Ishikawa (cell line): Measurements from ENCODE around the gene MAPK11.

Experiments used
- CEBPB ChIP-seq: IDR thresholded peaks from 2 replicates; pipeline ENCODE4 v1.6.1; 2012
- CREB1 ChIP-seq: IDR thresholded peaks from 2 replicates; pipeline ENCODE4 v1.6.1; 2012; ENCODE audit warnings: low read depth
- EGR1 ChIP-seq: IDR thresholded peaks from 2 replicates; pipeline ENCODE4 v1.6.1; 2012
- EP300 ChIP-seq: IDR thresholded peaks from 2 replicates; pipeline ENCODE4 v1.6.1; 2012; ENCODE audit warnings: borderline replicate concordance
- FOXM1 ChIP-seq: IDR thresholded peaks from 2 replicates; pipeline ENCODE4 v1.6.1; 2012; ENCODE audit warnings: low read depth, borderline replicate concordance
- MAX ChIP-seq: IDR thresholded peaks from 2 replicates; pipeline ENCODE4 v1.6.1; 2012
- NFIC ChIP-seq: IDR thresholded peaks from 2 replicates; pipeline ENCODE4 v1.6.1; 2012
- RAD21 ChIP-seq: IDR thresholded peaks from 2 replicates; pipeline ENCODE4 v1.6.1; 2012; ENCODE audit warnings: low read depth
- REST ChIP-seq: IDR thresholded peaks from 2 replicates; pipeline ENCODE4 v1.6.1; 2012; ENCODE audit warnings: low read depth, mild to moderate bottlenecking
- TAF1 ChIP-seq: IDR thresholded peaks from 2 replicates; pipeline ENCODE4 v1.6.1; 2012; ENCODE audit warnings: low read depth, mild to moderate bottlenecking
- TCF12 ChIP-seq: IDR thresholded peaks from 2 replicates; pipeline ENCODE4 v1.6.1; 2012; ENCODE audit warnings: low read depth
- TEAD4 ChIP-seq: IDR thresholded peaks from 2 replicates; pipeline ENCODE4 v1.6.1; 2012
- USF1 ChIP-seq: IDR thresholded peaks from 2 replicates; pipeline ENCODE4 v1.6.1; 2012
- YY1 ChIP-seq: IDR thresholded peaks from 2 replicates; pipeline ENCODE4 v1.6.1; 2012; ENCODE audit warnings: low read depth
- ZBTB7A ChIP-seq: IDR thresholded peaks from 2 replicates; pipeline ENCODE4 v1.6.1; 2012; ENCODE audit warnings: low read depth

Gene MAPK11

GRCh38 chr22:50298937-50299784 is 29.0 kb upstream of the MAPK11 start:
- TF ChIP-seq TCF12 = no peak
- TF ChIP-seq RAD21 = no peak
- no peak for TF ChIP-seq EP300
- TF ChIP-seq CREB1 = no peak
- no peak for TF ChIP-seq NFIC
- TF ChIP-seq REST = no peak
- no peak for TF ChIP-seq TEAD4
- no peak for TF ChIP-seq TAF1
- TF ChIP-seq ZBTB7A = no peak
- no peak for TF ChIP-seq USF1
- no peak for TF ChIP-seq EGR1
- no peak for TF ChIP-seq FOXM1
- no peak for TF ChIP-seq MAX
- TF ChIP-seq YY1 = no peak
- no peak for TF ChIP-seq CEBPB

GRCh38 chr22:50298266-50298637 is 28.1 kb upstream of the MAPK11 start:
- no peak for TF ChIP-seq EP300
- peak; percentile 33; the same call in 1 of the 2 replicates for TF ChIP-seq ZBTB7A
- no peak for TF ChIP-seq TEAD4
- TF ChIP-seq YY1 = no peak

GRCh38 chr22:50297510-50298265 is 27.5 kb upstream of the MAPK11 start:
- peak; percentile 52; the same call in 1 of the 2 replicates for TF ChIP-seq ZBTB7A
- no peak for TF ChIP-seq TAF1

- no peak for TF ChIP-seq RAD21
- TF ChIP-seq NFIC = peak; percentile 14; the same call in 1 of the 2 replicates
- peak; percentile 39; the same call in 1 of the 2 replicates for TF ChIP-seq MAX
- no peak for TF ChIP-seq YY1
- 0 out of 2 replicates have a peak, but pooled peaks have one; percentile 37 for TF ChIP-seq EGR1
Observed at GRCh38 chr22:50296658-50297490, 26.7 kb upstream of the MAPK11 start.

GRCh38 chr22:50294319-50294656 is 24.1 kb upstream of the MAPK11 start:
- no peak for TF ChIP-seq EP300
- TF ChIP-seq NFIC = no peak
- no peak for TF ChIP-seq CEBPB
- TF ChIP-seq TCF12 = no peak
- no peak for TF ChIP-seq MAX
- TF ChIP-seq FOXM1 = no peak
- TF ChIP-seq REST = no peak
- TF ChIP-seq TAF1 = no peak
- no peak for TF ChIP-seq YY1
- no peak for TF ChIP-seq TEAD4
